Thymus (tissue), 11 donors: ENCODE results near the gene LAMA5. TPM values are rescaled to one million over a fixed set of nuclear protein-coding genes. Genes with fewer than 3 reads are reported as not detected.

ENCODE experiments used
- DNase-seq, 9 donors: peaks; one replicate each; pipeline ENCODE4 v3.0.0-alpha.2; 2013; ENCODE audit warnings: low spot score in 9 of 9, low read depth in 6 of 9, missing footprints in 1 of 9
- H3K27ac ChIP-seq, 2 donors: one replicate each; pipeline ENCODE4 v1.5.1; 2013; ENCODE audit warnings: control low read depth in 1 of 2, low read depth in 1 of 2, low read length in 1 of 2, mild to moderate bottlenecking in 1 of 2, moderate library complexity in 1 of 2
- H3K27me3 ChIP-seq, 2 donors: one replicate each; pipeline ENCODE4 v1.5.1; 2013; ENCODE audit warnings: low read length in 1 of 2; ENCODE audit not compliant: control insufficient read depth in 2 of 2, insufficient read depth in 1 of 2
- H3K36me3 ChIP-seq, 2 donors: one replicate each; pipeline ENCODE4 v1.5.1; 2013; ENCODE audit warnings: low read length in 1 of 2, mild to moderate bottlenecking in 1 of 2, moderate library complexity in 1 of 2; ENCODE audit not compliant: control insufficient read depth in 2 of 2, insufficient read depth in 2 of 2
- H3K4me1 ChIP-seq, 2 donors: one replicate each; pipeline ENCODE4 v1.5.1; 2013; ENCODE audit warnings: low read length in 2 of 2; ENCODE audit not compliant: control insufficient read depth in 2 of 2, insufficient read depth in 2 of 2
- H3K4me3 ChIP-seq, 2 donors: one replicate each; pipeline ENCODE4 v1.5.1; 2013; ENCODE audit warnings: low read length in 2 of 2, control low read depth in 1 of 2, mild to moderate bottlenecking in 1 of 2
- H3K9me3 ChIP-seq, 2 donors: one replicate each; pipeline ENCODE4 v1.5.1; 2013; ENCODE audit warnings: low read length in 1 of 2, mild to moderate bottlenecking in 1 of 2; ENCODE audit not compliant: control insufficient read depth in 2 of 2, insufficient read depth in 1 of 2
- WGBS: extraction: QIAGEN DNeasy Blood & Tissue Kit; methylation state at CpG from one replicate; pipeline ENCODE4 v1.1.7; 2013; 5-methylcytosine and 5-hydroxymethylcytosine counted together
- polyA plus RNA-seq: library from polyadenylated mRNA; stranded (reverse); fragments of 200-250 nt; gene quantifications from one replicate; pipeline ENCODE4 v1.2.3, GENCODE V29; 2013
- total RNA-seq: library from RNA; stranded (reverse); fragments of 120-200 nt; gene quantifications from one replicate; pipeline ENCODE4 v1.2.4, GENCODE V29; 2013
- donor health status: healthy.

Gene LAMA5
- total and polyA plus RNA-seq, 2 donors, result 12.8 to 155 TPM

DNA sequence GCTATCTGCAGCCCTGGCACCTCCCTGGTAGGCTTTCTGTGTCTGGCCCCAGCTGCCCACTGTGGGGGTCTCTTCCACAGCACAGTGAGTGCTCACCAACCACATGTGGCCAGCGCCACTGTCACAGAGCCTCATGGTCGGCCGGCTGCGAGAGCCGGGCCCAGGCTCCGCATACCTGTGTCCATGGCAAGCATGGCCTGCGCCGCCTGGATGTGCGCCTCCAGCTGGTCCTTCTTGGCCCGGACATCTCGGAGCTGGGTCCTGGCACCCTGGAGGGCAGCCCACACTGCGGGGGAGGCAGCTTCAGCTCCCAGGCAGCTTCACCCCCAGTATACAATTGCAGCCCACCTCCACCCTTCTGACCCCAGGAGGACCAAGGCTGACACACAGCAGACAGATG lies 51.3 kb downstream of the LAMA5 start:
- H3K4me1 ChIP-seq, result no peaks in the 10 kb centered on the region
- H3K27ac ChIP-seq, result no peak overlapping the region
- H3K4me3 ChIP-seq, result no peak overlapping the region
- H3K9me3 ChIP-seq, result peaks cover 0 to 15% of the 10 kb centered on the region in 2 donors
- H3K27me3 ChIP-seq, result no peaks in the 10 kb centered on the region
- no peaks in the 10 kb centered on the region for H3K36me3 ChIP-seq
- DNase-seq, result no peak
- WGBS, result 97% methylated on average over 12 of the region's 12 CpGs

DNA sequence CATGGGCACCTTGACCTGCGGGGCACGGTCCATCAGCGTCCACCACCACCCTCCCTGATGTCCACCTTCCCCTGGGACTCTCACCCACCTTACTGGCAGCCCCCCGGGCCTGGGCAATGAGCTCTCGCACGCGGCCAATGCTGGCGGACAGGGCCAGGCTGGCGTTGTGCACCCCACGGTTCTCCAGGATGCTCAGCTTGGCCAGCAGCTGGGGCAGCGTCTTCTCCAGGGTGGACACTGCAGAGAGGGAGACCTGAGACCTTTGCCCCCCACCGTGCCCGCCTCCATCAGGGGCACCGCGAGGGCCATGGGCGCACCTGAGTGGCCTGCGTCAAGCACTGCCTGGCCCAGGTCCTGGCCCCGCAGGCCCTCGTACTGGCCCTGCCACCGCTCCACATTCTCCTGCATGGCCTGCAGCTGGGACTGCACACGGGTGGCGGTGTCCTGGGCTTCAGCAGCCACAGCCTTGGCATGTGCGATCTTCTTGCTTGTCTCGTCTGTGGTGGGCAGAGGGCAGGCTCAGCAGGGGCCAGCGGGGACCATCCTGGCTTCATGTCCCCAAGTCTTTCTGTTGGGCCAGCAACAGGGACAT lies 52.3 kb downstream of the LAMA5 start:
- H3K4me1 ChIP-seq, result no peaks in the 10 kb centered on the region
- H3K4me3 ChIP-seq, result no peak overlapping the region
- no peaks in the 10 kb centered on the region for H3K36me3 ChIP-seq
- H3K27me3 ChIP-seq, result no peaks in the 10 kb centered on the region
- 95% methylated on average over 25 of the region's 25 CpGs for WGBS
- peaks cover 0 to 15% of the 10 kb centered on the region in 2 donors for H3K9me3 ChIP-seq
- no peak for DNase-seq
- H3K27ac ChIP-seq, result no peak overlapping the region

GRCh38 chr20:62314339-62314638 lies 52.8 kb downstream of the LAMA5 start:
- Histone ChIP-seq H3K4me1 (no peaks in the 10 kb centered on the region), H3K9me3 (peaks cover 0 to 11% of the 10 kb centered on the region in 2 donors), H3K4me3 (no peak overlapping the region), H3K27me3 (no peaks in the 10 kb centered on the region), H3K27ac (no peak overlapping the region), H3K36me3 (peaks cover 0 to 5% of the 10 kb centered on the region in 2 donors)
- WGBS, result 95% methylated on average over 12 of the region's 12 CpGs
- no peak for DNase-seq

GRCh38 chr20:62313460-62314338 lies 53.4 kb downstream of the LAMA5 start:
- no peak for DNase-seq
- no peaks in the 10 kb centered on the region for H3K27me3 ChIP-seq
- peaks cover 0 to 10% of the 10 kb centered on the region in 2 donors for H3K9me3 ChIP-seq
- no peak overlapping the region for H3K4me3 ChIP-seq
- H3K27ac ChIP-seq, result no peak overlapping the region
- peaks cover 6 to 11% of the 10 kb centered on the region in 2 donors for H3K36me3 ChIP-seq
- 96% methylated on average over 55 of the region's 55 CpGs for WGBS
- H3K4me1 ChIP-seq, result no peaks in the 10 kb centered on the region

GRCh38 chr20:62313021-62313420 lies 54.1 kb downstream of the LAMA5 start:
- Histone ChIP-seq H3K4me1 (no peaks in the 10 kb centered on the region), H3K27ac (no peak overlapping the region), H3K9me3 (peaks cover 0 to 7% of the 10 kb centered on the region in 2 donors), H3K4me3 (no peak overlapping the region), H3K36me3 (peaks cover 12 to 18% of the 10 kb centered on the region in 2 donors), H3K27me3 (no peaks in the 10 kb centered on the region)
- WGBS, result 94% methylated on average over 26 of the region's 26 CpGs
- no peak for DNase-seq

DNA sequence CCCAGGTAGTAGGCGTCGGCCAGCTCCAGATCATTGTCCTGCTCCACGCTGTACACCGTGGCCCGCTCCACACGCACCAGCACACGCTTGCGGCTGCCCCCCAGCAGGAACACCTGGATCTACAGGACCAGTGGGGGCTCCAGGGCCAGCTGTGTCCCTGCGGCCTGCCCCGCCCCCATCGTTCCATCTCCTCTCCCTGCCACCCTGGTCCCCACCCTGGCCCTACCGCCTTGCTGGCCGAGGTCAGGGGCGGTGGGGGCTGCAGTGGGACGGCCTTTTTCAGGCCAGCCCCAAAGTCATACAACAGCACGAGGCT lies 54.5 kb downstream of the LAMA5 start:
- Histone ChIP-seq H3K9me3 (peaks cover 0 to 6% of the 10 kb centered on the region in 2 donors), H3K36me3 (peaks cover 16 to 22% of the 10 kb centered on the region in 2 donors), H3K27ac (no peak overlapping the region), H3K4me1 (no peaks in the 10 kb centered on the region), H3K4me3 (no peak overlapping the region), H3K27me3 (no peaks in the 10 kb centered on the region)
- 94% methylated on average over 16 of the region's 16 CpGs for WGBS
- no peak for DNase-seq

DNA sequence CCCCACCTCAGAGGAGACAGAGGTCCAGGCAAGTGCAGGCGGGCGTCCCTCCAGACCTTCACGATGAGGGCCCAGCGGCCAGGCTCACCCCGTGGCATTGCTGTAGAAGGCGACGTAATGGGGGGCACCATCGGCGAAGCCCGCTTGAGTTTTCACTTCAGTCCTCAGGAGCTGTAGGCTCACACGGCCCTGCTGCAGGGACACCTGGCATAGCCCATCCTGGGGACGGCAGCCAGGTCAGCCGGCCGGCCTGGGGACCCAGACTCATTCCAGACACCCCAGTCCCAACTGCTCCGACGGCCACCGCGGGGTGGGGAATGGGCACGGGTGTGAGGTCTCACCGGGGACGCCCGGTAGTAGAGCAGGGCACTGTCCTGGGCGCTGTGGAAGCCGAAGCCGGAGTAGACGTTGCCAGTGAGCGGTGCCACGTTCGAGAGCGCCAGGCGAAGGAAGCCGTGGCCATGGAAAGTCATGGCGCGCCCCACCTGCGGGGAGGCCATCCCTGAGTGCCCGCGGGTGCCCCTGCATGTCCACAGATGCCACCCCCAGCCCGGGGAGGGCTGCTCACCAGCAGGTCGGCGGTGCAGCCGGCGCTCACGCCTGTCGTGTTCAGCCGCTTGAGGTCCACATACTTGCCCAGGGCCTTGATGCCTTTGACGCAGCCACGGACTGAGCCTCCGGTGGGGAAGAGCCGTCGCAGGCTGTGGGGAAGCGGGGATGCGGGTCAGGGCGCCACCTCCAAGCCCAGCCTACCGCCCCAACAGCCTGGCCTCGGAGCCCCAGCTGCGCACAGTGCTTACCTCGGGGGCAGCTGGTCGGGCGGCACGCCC lies 55.1 kb downstream of the LAMA5 start:
- Histone ChIP-seq H3K4me1 (no peaks in the 10 kb centered on the region), H3K27me3 (no peaks in the 10 kb centered on the region), H3K9me3 (peaks cover 0 to under 1% of the 10 kb centered on the region in 2 donors), H3K36me3 (peaks cover 22 to 28% of the 10 kb centered on the region in 2 donors), H3K4me3 (no peak overlapping the region), H3K27ac (no peak overlapping the region)
- no peak for DNase-seq
- 96% methylated on average over 60 of the region's 60 CpGs for WGBS

DNA sequence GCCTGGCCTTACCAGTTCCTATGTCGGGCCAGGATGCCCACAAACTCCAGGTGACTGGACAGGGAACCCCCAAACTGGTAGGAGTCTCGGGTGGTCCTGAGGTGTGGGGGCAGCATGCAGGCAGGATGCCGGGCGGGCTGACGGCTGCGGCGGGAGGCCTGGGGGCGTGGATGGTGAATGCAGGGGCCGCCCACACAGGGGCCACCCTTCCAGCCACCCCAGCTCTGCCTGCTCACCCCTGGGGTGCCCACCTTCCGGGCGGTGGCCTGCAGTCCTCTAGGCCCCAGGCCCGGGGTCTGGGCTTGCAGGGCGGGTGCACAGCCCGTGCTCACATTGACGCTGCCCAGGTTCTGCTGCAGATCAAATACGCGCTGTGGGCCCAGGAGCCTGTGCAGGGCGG lies 56.0 kb downstream of the LAMA5 start:
- H3K4me3 ChIP-seq, result no peak overlapping the region
- WGBS, result 95% methylated on average over 18 of the region's 18 CpGs
- H3K9me3 ChIP-seq, result no peaks in the 10 kb centered on the region
- no peaks in the 10 kb centered on the region for H3K27me3 ChIP-seq
- H3K27ac ChIP-seq, result no peak overlapping the region
- H3K36me3 ChIP-seq, result peaks cover 31 to 37% of the 10 kb centered on the region in 2 donors
- DNase-seq, result no peak
- H3K4me1 ChIP-seq, result no peaks in the 10 kb centered on the region

DNA sequence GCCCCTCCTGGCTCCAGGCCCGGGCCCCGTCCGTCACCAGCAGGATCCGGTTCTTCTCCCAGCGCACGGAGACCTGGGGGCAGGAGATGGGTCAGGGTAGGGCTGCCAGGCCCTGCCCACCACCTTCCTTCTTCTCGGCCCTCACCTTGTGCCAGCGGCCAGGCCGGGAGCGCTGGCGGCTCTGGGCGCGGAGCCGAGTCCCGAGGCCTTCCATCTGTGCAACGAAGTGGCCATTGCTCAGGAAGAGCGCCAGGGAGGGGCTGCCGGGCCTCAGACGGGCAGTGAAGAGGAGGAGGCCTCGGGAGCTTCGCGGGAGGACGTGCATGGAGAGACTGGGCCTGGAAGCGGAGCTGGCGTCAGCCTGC lies 56.4 kb downstream of the LAMA5 start:
- Histone ChIP-seq H3K4me1 (no peaks in the 10 kb centered on the region), H3K4me3 (no peak overlapping the region), H3K27ac (no peak overlapping the region), H3K27me3 (no peaks in the 10 kb centered on the region), H3K9me3 (no peaks in the 10 kb centered on the region), H3K36me3 (peaks cover 35 to 41% of the 10 kb centered on the region in 2 donors)
- 94% methylated on average over 25 of the region's 25 CpGs for WGBS
- no peak for DNase-seq
